ENCODE data around the gene FMNL2.
A peak's percentile ranks its signal among the peaks of the same experiment; 100 is the strongest.

The FMNL2 gene

GRCh38 chr2:152534460-152535135 lies 199.6 kb downstream of the FMNL2 start:
- no peak for DNase-seq

- no peak for DNase-seq
Observed at GRCh38 chr2:152537081-152537651, 202.2 kb downstream of the FMNL2 start.

- no peak for DNase-seq
Observed at GRCh38 chr2:152539424-152539823, 204.4 kb downstream of the FMNL2 start.

GRCh38 chr2:152541712-152542111 lies 206.7 kb downstream of the FMNL2 start:
- DNase-seq = no peak

GRCh38 chr2:152542337-152542994 lies 207.5 kb downstream of the FMNL2 start:
- no peak for DNase-seq

GRCh38 chr2:152542995-152543481 lies 208.1 kb downstream of the FMNL2 start:
- DNase-seq = no peak

- no peak for DNase-seq
Observed at GRCh38 chr2:152543717-152544116, 208.7 kb downstream of the FMNL2 start.

- no peak for DNase-seq
Observed at GRCh38 chr2:152544638-152545037, 209.7 kb downstream of the FMNL2 start.

GRCh38 chr2:152546230-152546837 lies 211.4 kb downstream of the FMNL2 start:
- DNase-seq = no peak

- DNase-seq = no peak
Observed at GRCh38 chr2:152548111-152548875, 213.3 kb downstream of the FMNL2 start.

GRCh38 chr2:152548996-152549395 lies 214.0 kb downstream of the FMNL2 start:
- DNase-seq = no peak

GRCh38 chr2:152549423-152549822 lies 214.4 kb downstream of the FMNL2 start:
- DNase-seq = no peak

- DNase-seq = peak; percentile 6
Observed at GRCh38 chr2:152550386-152550785, 215.4 kb downstream of the FMNL2 start.

- no peak for DNase-seq
Observed at GRCh38 chr2:152552888-152553287, 217.9 kb downstream of the FMNL2 start.

- DNase-seq = no peak
Observed at GRCh38 chr2:152553518-152553917, 218.5 kb downstream of the FMNL2 start.

GRCh38 chr2:152555048-152555447 lies 220.1 kb downstream of the FMNL2 start:
- DNase-seq = no peak

GRCh38 chr2:152556506-152556905 lies 221.5 kb downstream of the FMNL2 start:
- no peak for DNase-seq

- no peak for DNase-seq
Observed at GRCh38 chr2:152557273-152557888, 222.4 kb downstream of the FMNL2 start.

GRCh38 chr2:152558158-152558984 lies 223.4 kb downstream of the FMNL2 start:
- DNase-seq = no peak

GRCh38 chr2:152559008-152559407 lies 224.0 kb downstream of the FMNL2 start:
- no peak for DNase-seq

- no peak for DNase-seq
Observed at GRCh38 chr2:152560166-152560565, 225.2 kb downstream of the FMNL2 start.

Measured in NCI-H510A treated with DMSO at 0.1 percent for 48 hours (cell line).